ENCODE measurements around the gene COIL.

COIL gene

DNA sequence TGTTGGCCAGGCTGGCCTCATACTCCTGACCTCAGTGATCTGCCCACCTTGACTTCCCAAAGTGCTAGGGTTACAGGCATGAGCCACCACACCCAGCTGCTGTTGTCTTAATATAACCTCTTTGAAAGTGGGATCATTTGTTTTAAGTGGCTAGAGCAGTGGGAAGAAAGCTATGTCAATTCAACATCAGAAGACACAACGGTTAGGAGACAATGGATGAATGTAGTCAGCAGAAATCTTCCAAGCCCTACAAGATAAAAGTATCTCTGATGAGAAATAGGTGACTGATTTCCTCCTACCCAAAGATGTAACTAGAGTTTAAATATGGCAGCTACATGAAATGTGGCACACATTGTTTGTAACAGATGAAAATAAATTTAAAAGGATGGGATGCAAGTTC lies 27.0 kb downstream of the COIL start:
- no peak for DNase-seq

DNA sequence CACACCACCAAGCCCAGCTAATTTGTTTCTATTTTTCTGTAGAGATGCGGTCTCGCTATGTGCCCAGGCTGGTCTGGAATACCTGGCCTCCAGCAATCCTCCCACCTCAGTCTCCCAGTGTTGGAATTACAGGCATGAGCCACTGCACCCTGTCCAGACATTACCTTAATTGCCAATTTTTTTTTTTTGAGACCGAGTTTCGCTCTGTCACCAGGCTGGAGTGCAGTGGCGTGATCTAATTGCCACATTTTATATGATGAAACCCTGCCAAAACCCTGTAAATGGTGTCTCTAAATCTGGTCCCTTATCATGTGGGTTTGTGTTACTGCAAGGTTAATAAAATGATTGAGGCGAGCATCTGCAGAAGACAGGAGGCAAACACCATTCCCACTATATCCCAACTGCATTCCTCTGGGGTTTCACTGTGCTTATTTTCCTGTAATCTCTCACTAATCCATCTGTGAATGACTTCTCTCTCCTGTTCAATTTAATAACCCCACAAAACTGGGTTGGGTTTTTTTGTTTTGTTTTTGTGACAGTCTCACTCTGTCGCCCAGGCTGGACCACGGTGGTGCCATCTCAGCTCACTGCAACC lies 27.6 kb downstream of the COIL start:
- DNase-seq: no peak

DNA sequence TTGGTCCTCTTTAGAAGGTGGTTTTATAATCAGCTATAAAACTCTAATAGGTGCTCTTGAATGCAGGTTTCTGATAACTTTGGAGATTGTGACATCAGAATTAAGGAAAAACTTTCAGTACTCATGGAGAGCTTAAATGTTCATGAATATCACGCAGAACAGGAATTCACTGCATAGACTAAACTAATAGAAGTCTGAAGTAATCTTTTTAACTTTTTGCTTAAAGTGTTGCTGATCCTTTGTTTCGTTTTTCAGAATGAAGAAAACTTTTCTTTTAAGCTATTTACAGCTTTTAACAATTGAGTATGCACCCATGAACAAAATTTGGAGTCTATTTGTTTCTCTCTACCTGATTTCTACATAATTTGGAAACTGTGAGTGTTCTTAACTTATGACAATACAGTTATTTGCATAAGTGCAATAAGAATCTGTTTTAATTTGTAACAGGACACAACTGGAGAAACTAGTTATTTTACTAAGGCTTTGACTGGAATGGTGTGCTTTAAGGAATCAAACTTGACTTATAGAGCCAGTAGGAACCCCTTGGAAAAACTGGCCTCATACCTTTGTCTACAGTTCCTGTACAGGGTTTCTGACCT lies 30.0 kb downstream of the COIL start:
- DNase-seq: no peak

DNA sequence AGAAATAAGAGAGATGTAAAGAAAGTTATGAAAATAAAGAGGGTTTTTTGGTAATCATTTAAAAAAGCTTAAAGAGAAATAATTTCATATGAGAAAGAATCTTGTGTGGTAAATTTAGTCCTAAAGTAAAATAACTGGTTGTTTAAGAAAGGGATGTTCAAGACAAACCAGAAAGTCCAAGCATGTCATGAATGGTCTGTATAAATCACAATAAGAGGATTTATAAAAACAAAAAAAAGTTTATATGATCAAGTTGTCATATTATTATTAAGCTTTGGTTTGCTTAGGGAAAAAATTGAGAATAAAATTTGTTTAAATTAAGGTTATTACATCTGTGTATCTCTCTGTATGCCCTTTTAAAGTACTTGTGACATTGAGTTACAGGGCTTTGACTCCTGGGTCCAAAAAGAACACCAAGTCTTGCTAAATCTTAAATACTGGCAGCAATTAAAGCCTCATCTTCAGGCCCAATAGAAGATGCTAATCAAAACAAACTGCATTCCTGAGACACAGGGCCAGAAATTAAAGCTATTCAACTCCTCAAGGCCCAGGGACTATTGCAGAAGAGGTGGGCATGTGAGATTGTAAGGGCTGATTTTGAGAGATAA lies 31.4 kb downstream of the COIL start:
- no peak for DNase-seq

DNA sequence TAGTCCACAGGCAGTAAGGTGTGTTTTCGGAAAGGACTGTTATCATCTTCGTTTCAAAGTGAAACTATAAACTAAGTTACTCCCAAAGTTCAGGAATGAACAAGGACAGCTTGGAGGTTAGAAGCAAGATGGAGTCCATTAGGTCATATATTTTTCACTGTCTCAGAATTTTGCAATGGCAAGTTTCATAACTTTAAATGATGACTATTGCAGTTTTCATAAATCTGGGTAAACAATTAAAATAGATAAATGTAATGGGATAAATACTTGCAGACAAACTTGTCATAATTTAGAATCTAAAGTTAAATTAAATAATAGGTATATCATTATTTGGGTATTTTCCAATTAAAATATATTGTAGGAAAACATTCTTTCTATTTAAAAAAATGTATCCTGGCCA lies 32.3 kb downstream of the COIL start:
- DNase-seq: no peak

DNA sequence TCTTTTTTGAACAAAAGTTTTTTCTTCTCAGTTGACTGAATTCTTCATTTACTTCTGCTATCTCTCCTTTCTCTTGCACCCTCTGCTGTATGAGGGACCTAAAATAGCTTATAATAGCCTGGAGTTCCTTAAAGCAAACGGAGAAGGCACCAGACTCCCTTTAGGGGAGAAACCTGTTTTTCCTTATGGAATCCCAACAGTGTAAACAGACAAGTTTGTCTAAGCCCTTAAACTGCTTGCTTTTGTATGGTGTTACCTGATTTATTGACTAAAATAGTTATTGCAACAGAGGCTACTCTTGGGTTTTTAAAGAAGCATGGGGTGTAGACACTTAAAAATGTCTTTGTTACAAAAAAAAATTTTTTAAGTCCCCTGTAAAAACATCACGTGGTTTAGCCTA lies 34.1 kb downstream of the COIL start:
- no peak for DNase-seq

DNA sequence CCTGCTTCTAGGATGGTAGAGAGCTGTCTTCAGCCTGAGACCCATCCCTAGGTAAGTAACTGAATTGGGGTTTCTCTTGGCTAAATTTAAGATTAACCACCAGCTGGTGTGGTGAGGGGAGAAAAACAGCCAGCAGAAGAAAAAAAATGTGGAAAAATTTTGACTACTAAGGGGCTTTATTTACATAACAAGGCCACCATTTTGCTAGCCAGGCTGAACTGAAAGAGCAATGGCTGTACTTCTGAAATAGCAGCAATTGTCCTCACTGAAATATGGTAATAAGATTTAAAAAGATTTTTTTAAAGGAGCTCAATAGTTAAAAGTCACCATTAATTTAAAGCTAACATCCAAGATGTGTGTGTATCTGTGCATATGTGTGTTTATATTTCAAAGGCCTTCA lies 34.6 kb downstream of the COIL start:
- DNase-seq: no peak

DNA sequence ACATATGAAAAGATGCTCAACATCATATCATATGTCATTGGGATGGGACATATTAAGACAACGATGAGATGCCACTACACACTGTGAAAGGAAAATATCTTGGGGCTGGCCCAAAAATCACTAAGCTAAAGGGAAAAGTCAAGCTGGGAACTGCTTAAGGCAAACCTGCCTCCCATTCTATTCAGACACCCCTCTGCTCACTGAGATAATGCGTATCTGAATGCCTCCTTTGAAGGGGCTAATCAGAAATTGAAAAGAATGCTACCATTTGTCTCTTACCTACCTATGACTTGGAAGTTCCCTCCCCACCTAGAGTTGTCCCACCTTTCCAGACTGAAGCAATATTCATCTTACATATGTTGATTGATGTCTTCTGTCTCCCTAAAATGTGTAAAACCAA lies 35.8 kb downstream of the COIL start:
- DNase-seq: no peak

DNA sequence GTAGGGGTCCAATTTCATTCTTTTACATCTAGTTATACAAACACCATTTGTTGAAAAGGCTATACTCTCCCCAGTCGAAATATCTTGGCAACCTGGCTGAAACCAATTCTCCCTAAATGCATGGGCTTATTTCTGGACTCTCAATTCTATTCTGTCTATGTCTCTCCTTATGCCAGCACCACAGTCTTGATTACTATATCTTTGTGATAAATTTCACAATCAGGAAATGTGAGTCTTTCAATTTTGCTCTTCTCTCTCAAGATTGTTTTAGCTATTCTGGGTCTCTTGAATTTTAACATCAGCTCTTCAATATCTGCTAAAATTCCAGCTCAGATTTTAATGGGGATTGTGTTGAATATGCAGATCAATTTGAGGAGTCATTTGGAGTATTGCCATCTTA lies 41.1 kb downstream of the COIL start:
- DNase-seq: no peak

DNA sequence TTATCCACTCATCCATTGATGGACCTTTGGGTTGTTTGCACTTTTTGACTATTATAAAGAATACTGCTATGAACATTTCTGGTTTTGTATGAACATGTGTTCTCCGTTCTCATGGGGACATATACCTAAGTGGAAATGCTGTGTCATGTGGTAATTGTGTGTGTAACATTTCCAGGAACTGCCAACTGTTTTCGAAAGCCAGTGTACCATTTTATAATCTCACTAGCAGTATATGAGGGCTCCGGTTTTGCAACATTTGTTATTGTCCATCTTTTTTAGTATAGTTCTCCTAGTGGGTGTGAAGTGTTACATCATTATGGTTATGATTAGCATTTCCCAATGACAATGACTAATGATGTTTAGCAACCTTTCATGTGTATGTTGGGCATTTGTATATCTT lies 41.9 kb downstream of the COIL start:
- DNase-seq: no peak

DNA sequence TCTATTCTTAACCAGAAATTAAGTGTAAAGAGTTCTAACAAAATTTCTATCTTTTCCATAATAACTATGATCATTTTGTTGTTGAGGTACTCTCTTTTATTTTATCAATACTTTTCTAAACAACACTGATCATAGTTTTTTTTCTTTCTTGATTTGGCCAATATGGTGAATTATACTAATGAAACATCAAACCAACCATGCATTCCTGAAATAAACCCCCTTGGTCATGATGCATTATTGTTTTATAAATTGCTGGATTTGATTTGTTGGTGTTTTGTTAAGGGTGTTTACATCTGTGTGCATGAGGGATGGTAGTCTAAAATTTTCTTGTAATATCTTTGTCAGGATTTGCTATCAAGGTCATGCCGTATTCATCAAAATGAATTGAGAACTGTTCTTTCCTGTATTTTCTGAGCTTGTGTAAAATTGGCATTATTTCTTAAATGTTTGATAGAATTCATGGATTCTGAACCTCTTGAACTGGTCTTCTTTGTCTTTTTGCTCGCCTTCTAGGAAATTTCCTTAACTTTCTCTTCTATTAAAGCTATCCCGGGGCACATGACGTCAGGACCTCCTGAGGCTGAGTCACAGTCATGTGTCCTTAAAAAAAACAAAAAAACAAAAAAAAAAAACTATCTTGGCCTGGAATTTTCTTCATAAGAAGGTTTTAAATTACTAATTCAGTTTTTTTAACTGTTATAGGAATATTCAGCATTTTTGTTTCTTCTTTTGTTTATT lies 43.1 kb downstream of the COIL start:
- no peak for DNase-seq

DNA sequence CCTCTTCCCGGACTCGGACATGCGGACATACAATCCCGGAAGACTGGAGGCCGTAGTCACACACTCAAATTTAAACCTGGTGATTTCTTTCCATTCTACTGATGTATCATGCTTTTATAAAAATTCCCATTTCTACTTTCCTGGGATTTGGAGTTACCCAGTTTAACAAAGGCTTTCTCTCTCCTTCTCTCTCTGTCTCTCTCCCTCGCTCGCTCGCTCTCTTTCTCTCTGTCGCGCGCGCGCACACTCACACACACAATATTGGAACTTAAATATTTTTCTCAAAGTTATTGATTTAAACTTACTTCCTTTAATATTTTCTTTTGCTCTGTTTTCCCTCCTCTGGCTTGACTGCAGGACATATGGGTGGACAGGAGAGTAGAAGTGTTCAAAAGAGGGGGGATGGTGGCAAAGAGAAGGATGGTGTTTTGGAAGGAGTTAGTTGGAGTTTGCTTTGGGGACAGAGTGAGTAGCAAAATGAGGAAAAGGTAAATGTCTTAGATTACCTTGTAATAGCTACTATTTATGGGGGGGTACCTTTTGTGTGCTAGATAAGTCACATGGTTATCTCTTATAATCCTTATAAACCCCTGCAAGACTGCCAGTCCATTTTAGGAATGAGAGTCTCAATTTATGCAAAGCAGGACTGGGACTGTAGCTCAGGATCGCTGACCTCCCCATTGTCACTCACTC lies 46.1 kb downstream of the COIL start:
- peak; percentile 20 for DNase-seq

DNA sequence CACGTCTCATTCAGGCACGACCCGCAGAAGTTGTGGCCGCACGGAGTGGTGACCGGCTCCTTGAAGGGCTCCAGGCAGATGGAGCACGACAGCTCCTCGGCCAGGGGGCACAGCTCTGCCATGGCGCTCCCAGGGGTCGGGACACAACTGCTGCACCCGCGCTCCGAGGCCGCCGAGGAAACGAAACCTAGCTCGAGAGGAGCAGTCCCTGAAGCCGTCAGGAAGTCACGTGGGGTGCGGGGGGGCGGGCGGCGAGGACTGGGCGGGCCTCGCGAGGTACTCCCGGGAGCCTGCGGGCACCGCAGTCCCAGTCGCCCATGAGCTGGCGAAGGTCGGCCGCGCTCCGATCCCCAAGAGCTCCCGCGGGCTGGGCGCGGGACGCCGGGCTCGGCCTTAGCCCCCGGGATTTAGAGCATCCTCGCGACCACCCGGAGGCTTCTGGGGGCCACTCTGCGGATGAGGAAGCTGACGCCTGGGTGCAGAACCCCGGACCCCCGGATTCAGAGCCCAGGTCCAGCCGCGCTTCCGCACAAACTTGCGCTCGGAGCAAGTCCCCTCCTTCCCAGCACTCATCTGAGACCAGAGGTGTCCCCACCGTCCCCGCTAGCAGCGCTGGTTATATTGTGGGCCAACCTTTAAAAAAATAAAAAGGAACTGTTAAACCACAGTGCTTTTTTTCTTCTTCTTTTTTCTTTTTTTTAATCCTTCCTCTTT lies 46.8 kb downstream of the COIL start, which contains the start of gene TRIM25:
TSS of gene TRIM25 (minus strand) at position 183 of the 714 bp plus-strand sequence. CDS start at position 122, 61 bp downstream.
- DNase-seq: peak; percentile 80

DNA sequence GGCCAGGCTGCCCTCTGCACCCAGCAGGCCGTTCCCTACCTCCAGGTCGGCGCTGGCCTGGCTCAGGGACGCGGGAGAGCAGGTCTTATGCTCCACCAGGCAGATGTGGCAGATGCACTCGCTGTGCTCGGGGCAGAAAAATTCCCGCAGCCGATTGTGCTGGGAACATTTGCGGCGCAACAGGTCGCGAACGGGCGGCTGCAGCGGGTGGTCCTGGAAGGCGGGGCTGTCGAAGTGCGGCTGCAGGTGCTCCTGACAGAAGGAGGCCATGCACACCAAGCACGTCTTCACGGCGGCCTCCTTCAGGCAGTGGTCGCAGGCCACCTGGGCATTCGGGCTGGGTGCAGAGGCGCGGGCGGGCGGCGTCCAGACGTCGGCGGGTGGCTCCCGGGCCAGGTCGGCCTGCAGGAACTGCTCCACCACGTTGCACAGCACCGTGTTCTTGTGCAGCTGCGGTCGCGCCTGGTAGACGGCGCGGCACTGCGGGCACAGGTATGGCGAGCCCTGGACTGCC lies 47.4 kb downstream of the COIL start:
- DNase-seq: peak; percentile 61

DNA sequence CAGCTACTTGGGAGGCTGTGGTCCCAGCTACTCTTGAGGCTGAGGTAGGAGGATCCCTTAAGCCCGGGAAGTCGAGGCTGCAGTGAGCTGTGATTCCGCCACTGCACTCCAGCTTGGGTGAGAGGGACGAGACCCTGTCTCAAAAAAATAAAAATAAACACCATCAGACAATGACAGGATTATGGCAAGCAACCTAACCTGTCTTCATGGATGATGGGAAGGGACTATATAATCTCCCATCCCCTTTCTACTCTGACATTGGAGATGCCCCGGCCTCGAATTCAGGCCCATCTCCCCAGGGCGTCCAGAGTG lies 47.9 kb downstream of the COIL start:
- DNase-seq: no peak

DNA sequence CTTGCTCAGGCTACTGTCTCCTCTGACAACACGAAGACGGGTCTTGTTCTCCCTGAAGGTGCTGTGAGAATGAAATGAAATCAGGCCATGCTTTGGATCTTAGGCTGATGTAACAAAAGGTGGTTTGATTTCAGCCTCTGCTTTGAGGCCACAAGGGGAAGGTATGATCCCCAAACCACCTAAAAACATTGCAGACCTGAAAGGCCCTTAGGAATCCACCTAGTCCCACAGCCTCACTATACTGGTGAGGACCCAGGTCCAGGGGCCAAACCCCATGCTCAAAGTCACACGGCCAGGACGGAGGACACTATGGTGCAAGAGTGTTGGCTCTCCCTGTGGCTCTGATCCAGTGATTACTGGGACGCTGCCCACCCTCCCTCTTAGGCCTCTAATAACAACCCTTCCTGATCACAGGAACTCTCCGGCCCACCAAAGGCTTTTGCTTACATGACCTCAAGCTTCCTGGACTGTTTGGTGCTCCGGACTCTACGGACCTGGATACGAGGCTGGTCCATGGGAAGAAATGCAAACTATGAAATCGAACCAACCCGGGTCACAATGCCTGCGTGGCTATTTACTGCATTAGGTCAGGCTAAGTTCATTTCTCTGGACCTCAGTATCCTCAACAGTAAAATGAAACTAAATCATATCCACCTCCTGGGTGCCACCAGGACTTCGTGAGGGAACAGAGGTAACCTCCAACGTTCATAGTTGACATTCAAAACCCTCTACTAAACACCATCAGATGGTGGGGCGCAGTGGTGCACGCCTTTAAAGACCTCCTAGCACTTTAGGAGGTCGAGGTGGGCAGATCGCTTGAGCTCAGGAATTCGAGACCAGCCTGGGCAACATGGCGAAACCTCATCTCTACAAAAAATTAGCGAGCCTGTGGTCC lies 48.5 kb downstream of the COIL start:
- no peak for DNase-seq

DNA sequence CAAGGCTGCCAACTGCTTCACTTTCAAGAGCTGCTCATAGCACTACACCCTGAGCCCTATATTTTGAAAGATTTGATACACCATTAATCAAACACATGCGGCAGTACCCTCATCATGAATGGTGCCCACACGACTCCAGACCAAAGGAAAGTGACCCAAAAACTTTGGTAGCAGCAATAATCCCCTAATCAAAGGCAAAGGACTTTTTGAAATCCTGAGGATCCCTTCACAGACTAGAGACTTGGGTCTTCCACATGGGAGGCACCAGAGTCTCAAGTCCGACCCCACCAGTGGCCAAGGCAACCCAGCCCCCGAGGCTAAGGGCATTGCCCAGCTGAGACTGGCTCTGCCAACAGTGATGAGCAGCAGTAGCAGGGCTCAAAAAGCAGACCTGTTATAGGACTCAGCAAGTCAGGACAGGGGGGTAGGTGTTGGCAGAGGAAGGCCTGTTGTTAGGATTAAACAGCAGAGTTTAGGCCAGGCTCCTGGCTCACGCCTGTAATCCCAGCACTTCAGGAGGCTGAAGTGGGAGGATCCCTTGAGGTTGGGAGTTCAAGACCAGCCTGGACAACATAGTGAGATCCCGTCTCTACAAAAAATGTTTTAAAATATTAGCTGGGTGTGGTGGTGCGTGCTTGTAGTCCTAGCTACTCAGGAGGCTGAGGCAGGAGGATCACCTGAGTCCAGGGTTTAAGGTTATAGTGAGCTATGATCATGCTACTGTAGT lies 50.2 kb downstream of the COIL start:
- DNase-seq: no peak

DNA sequence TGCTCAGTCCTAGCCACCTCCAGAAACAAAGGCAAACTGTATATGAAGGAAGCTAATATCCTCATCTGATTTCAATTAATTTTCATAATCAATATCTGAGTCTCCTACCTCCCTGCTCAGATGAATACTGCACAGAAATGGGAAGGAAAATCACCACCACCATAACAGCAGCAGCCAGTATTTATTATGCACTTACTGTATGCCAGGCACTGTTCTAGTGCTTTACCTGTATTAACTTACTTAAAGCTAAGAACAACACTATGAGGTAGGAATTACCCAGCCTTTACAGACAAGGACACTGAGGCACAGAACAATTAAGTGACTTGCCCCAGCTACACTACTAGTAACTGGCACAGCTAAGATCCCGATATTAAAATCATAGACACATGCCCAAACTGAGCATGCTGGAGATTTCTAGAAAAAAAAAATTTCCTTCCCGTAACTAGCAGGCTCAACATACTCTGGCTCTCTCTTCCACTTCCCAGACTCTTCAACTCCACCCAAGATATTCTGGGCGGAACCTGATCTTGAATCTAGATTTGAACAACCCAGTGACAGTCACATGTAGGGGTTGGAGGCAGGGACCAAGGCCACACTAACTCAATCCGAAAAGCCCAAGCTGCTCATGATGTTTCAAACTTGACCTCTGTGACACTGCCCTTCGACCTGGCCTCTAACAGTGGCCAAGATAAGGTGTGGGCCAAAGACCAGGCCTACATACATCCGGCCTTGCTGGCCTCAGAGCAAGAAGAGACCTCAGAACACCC lies 50.9 kb downstream of the COIL start:
- no peak for DNase-seq

DNA sequence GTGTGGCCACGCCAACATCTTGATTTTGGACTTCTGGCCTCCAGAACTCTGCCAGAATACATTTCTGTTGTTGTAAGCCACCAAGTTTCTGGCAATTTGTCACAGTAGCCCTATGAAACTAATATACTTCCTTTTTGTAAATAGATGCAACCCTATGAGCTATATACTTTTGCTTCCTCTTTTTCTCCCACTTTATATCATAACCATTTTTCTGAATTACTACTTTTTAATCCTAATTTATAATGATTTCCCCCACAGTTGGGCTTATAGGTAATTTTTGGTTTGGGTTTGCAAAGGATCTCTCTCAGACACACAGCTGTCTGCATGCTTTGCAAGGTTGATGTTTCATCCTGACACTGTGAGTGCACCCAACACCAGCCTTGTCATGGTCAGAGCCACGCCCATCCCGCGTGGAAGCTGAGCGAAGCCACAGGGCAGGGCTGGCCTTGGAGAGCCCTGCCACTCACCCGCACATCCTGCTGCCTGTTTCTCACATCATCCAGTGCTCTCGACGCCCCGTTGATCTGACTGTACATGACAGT lies 52.8 kb downstream of the COIL start:
- DNase-seq: no peak

DNA sequence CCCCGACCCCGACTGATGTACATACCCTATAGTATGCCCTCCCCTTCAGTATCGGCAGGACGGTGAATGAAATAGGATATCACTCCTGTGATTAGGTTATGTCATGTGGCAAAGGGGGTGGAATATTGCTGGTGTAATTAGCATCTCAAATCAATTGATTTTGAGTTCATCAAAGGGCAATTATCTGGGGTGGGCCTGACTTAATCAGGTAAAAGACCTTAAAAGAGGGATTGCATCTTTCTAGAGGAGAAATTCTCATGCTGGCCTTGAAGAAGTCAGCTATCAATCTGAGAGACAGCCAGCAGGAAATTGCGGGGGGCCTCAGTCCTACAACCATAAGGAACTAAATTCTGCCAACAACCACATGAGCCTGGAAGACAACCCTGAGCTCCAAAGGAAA lies 57.3 kb downstream of the COIL start:
- DNase-seq: no peak

Data from NCI-H1105 treated with DMSO at 0.1 percent for 48 hours (cell line).